Neural cell (in vitro differentiated cells): ENCODE results near the gene PIK3C2G. TPM values are rescaled to one million over a fixed set of nuclear protein-coding genes. Genes with fewer than 3 reads are reported as not detected.

ENCODE experiments used
- H2AFZ ChIP-seq: fragments of 200-600, 300-800 bp; sonication (generic), shearing (Covaris generic); 2 replicates; pipeline ENCODE4 v1.6.0; 2014; ENCODE audit warnings: low read depth, mild to moderate bottlenecking, antibody characterized with exemption, low read length, moderate library complexity
- H3F3A ChIP-seq: fragments of 200-600 bp; shearing (Covaris generic); 2 replicates; pipeline ENCODE4 v1.6.1; 2016; ENCODE audit warnings: mild to moderate bottlenecking, moderate library complexity, mixed read lengths, antibody characterized with exemption, low read length; ENCODE audit not compliant: insufficient read depth, poor library complexity, severe bottlenecking
- H3K27ac ChIP-seq: fragments of 200-600, 300-800 bp; sonication (generic), shearing (Covaris generic); 2 replicates; pipeline ENCODE4 v1.5.1; 2014; ENCODE audit warnings: mild to moderate bottlenecking, low read length, moderate library complexity
- H3K27me3 ChIP-seq: fragments of 300-800, 200-600 bp; sonication (generic), shearing (Covaris generic); 2 replicates; pipeline ENCODE4 v1.6.0; 2014; ENCODE audit warnings: mild to moderate bottlenecking, low read depth, low read length, moderate library complexity; ENCODE audit not compliant: insufficient read depth
- H3K36me3 ChIP-seq: fragments of 300-800, 200-600 bp; sonication (generic), shearing (Covaris generic); 2 replicates; pipeline ENCODE4 v1.5.1; 2014; ENCODE audit warnings: mild to moderate bottlenecking, antibody characterized with exemption, low read length, moderate library complexity; ENCODE audit not compliant: insufficient read depth
- H3K4me2 ChIP-seq: fragments of 300-800, 200-600 bp; sonication (generic), shearing (Covaris generic); 2 replicates; pipeline ENCODE4 v1.6.0; 2014; ENCODE audit warnings: mild to moderate bottlenecking, low read length
- H3K4me3 ChIP-seq: fragments of 300-800, 200-600 bp; sonication (generic), shearing (Covaris generic); 2 replicates; pipeline ENCODE4 v1.5.1; 2014; ENCODE audit warnings: mild to moderate bottlenecking, low read length, moderate library complexity
- H3K79me2 ChIP-seq: fragments of 200-600 bp; shearing (Covaris generic); replicated peaks from 2 replicates; pipeline ENCODE4 v1.6.0; 2014; ENCODE audit warnings: mild to moderate bottlenecking, low read length, moderate library complexity; ENCODE audit not compliant: insufficient read depth
- H3K9ac ChIP-seq: fragments of 300-800, 200-600 bp; sonication (generic), shearing (Covaris generic); 2 replicates; pipeline ENCODE4 v1.6.1; 2016; ENCODE audit warnings: mild to moderate bottlenecking, low read length, mixed read lengths
- H3K9me2 ChIP-seq: fragments of 200-600 bp; shearing (Covaris generic); 2 replicates; pipeline ENCODE4 v1.6.1; 2016; ENCODE audit warnings: mild to moderate bottlenecking, low read length, mixed read lengths; ENCODE audit not compliant: insufficient read depth
- H3K9me3 ChIP-seq: fragments of 200-600, 300-800 bp; sonication (generic), shearing (Covaris generic); 2 replicates; pipeline ENCODE4 v1.6.1; 2016; ENCODE audit warnings: mild to moderate bottlenecking, mixed run types, low read length, moderate library complexity, mixed read lengths
- H4K20me1 ChIP-seq: fragments of 200-600 bp; shearing (Covaris generic); 2 replicates; pipeline ENCODE4 v1.6.1; 2016; ENCODE audit warnings: mild to moderate bottlenecking, mixed run types; ENCODE audit not compliant: insufficient read depth
- EZH2 ChIP-seq: fragments of 200-600, 300-800 bp; shearing (Covaris generic), sonication (generic); IDR thresholded peaks from 2 replicates; pipeline ENCODE4 v1.6.1; 2014; ENCODE audit warnings: antibody characterized with exemption, low read length, borderline replicate concordance, mild to moderate bottlenecking; ENCODE audit not compliant: insufficient read depth, poor library complexity, severe bottlenecking
- RAD21 ChIP-seq: fragments of 450-650 bp; conservative IDR thresholded peaks from 2 replicates; pipeline ENCODE4 v1.6.1; 2014; ENCODE audit warnings: antibody characterized with exemption, mild to moderate bottlenecking, moderate library complexity
- SMC3 ChIP-seq: fragments of 450-650 bp; conservative IDR thresholded peaks from 2 replicates; pipeline ENCODE4 v1.6.1; 2014; ENCODE audit warnings: antibody characterized with exemption, mild to moderate bottlenecking, moderate library complexity; ENCODE audit not compliant: poor library complexity
- TAF1 ChIP-seq: IDR thresholded peaks from 2 replicates; pipeline ENCODE4 v1.6.1; 2012; ENCODE audit warnings: low read depth
- polyA plus RNA-seq: library from polyadenylated mRNA; depleted of rRNA; stranded (reverse); fragments of >200 nt; gene quantifications from 2 replicates; pipeline ENCODE4 v1.2.3, GENCODE V29; 2014
- TF ChIP-seq, protein P1 (sequence below): IDR thresholded peaks from 2 replicates; pipeline ENCODE4 v1.6.1; 2012; ENCODE audit warnings: borderline replicate concordance
- TF ChIP-seq, protein P2 (sequence below): fragments of 450-650 bp; IDR thresholded peaks from 2 replicates; pipeline ENCODE4 v1.5.1; 2014; ENCODE audit warnings: antibody characterized with exemption, mild to moderate bottlenecking, moderate library complexity; ENCODE audit not compliant: poor library complexity, severe bottlenecking

Gene PIK3C2G
- polyA plus RNA-seq, 1 donor from 2014 or later = not detected

DNA sequence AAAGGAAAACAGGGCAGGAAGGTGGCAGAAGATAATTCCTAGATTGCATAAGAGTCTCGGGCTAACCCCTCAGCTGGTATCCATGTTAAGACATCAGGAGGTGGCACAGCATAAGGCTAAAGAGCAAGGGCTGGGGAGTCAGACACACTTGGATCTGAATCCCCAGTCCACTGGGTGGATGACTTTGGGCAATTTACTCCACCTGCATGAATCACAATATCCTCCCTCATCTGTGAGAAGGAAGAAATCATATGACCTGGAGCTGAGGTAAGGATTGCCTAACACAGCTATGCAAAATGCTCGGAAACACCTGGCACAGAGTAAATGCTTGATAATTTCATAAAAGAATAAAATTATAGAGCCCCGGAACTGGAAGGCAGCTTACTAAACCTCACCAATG is 217.9 kb downstream of the PIK3C2G start:
- no peak overlapping the region for H3K4me2 ChIP-seq
- no peak overlapping the region for H3K27ac ChIP-seq
- no peaks in the 10 kb centered on the region for H3K27me3 ChIP-seq
- H3K4me3 ChIP-seq = no peak overlapping the region
- no peak overlapping the region for H3K9ac ChIP-seq
- no peaks in the 10 kb centered on the region for H3K9me3 ChIP-seq
- no peaks in the 10 kb centered on the region for H3K36me3 ChIP-seq
- H3K79me2 ChIP-seq = no peaks in the 10 kb centered on the region
- H2AFZ ChIP-seq = no peak overlapping the region
- no peaks in the 10 kb centered on the region for H4K20me1 ChIP-seq
- no peak for TF ChIP-seq TAF1
- TF ChIP-seq, protein P1, sequence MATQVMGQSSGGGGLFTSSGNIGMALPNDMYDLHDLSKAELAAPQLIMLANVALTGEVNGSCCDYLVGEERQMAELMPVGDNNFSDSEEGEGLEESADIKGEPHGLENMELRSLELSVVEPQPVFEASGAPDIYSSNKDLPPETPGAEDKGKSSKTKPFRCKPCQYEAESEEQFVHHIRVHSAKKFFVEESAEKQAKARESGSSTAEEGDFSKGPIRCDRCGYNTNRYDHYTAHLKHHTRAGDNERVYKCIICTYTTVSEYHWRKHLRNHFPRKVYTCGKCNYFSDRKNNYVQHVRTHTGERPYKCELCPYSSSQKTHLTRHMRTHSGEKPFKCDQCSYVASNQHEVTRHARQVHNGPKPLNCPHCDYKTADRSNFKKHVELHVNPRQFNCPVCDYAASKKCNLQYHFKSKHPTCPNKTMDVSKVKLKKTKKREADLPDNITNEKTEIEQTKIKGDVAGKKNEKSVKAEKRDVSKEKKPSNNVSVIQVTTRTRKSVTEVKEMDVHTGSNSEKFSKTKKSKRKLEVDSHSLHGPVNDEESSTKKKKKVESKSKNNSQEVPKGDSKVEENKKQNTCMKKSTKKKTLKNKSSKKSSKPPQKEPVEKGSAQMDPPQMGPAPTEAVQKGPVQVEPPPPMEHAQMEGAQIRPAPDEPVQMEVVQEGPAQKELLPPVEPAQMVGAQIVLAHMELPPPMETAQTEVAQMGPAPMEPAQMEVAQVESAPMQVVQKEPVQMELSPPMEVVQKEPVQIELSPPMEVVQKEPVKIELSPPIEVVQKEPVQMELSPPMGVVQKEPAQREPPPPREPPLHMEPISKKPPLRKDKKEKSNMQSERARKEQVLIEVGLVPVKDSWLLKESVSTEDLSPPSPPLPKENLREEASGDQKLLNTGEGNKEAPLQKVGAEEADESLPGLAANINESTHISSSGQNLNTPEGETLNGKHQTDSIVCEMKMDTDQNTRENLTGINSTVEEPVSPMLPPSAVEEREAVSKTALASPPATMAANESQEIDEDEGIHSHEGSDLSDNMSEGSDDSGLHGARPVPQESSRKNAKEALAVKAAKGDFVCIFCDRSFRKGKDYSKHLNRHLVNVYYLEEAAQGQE = no peak
- TF ChIP-seq EZH2 = no peak
- no peak for TF ChIP-seq SMC3
- no peak for TF ChIP-seq RAD21
- no peaks in the 10 kb centered on the region for H3F3A ChIP-seq
- no peaks in the 10 kb centered on the region for H3K9me2 ChIP-seq

DNA sequence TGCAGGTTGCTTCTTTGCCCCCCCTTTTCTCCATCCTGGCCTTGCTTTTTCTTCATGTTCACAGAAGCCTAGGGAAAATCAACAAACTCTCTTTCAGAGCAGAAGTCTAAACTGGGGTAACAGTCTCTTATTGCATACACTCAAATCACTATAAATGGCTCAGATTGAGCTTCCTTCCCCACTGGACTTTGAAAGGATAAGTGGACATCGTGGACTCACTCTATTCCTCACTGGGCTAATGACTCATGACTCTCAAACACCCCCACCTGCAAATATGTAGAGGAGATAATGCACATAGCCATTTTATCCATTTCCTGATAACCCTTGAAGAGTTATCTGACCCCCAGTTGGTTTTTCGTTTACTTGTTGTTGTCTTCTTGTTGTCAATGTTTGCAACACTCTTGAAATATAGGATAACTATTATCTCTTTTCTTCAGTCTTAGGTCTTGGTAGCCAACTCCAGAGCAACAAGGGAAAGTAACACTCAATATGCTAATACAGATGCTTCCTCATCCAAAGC is 221.3 kb downstream of the PIK3C2G start:
- no peak for TF ChIP-seq EZH2
- no peak for TF ChIP-seq SMC3
- no peak for TF ChIP-seq RAD21
- TF ChIP-seq, protein P2, sequence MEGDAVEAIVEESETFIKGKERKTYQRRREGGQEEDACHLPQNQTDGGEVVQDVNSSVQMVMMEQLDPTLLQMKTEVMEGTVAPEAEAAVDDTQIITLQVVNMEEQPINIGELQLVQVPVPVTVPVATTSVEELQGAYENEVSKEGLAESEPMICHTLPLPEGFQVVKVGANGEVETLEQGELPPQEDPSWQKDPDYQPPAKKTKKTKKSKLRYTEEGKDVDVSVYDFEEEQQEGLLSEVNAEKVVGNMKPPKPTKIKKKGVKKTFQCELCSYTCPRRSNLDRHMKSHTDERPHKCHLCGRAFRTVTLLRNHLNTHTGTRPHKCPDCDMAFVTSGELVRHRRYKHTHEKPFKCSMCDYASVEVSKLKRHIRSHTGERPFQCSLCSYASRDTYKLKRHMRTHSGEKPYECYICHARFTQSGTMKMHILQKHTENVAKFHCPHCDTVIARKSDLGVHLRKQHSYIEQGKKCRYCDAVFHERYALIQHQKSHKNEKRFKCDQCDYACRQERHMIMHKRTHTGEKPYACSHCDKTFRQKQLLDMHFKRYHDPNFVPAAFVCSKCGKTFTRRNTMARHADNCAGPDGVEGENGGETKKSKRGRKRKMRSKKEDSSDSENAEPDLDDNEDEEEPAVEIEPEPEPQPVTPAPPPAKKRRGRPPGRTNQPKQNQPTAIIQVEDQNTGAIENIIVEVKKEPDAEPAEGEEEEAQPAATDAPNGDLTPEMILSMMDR = no peak
- TF ChIP-seq, protein P1 = no peak
- no peaks in the 10 kb centered on the region for H3K36me3 ChIP-seq
- no peaks in the 10 kb centered on the region for H4K20me1 ChIP-seq
- no peaks in the 10 kb centered on the region for H3K9me3 ChIP-seq
- H3K9ac ChIP-seq = no peak overlapping the region
- H3K79me2 ChIP-seq = no peaks in the 10 kb centered on the region
- H2AFZ ChIP-seq = no peak overlapping the region
- no peaks in the 10 kb centered on the region for H3K9me2 ChIP-seq
- H3F3A ChIP-seq = no peaks in the 10 kb centered on the region
- no peak overlapping the region for H3K4me3 ChIP-seq
- H3K4me2 ChIP-seq = no peak overlapping the region
- no peak overlapping the region for H3K27ac ChIP-seq
- H3K27me3 ChIP-seq = no peaks in the 10 kb centered on the region
